Measurements from ENCODE around the gene CHST11.

Gene CHST11

GRCh38 chr12:104694161-104694560 lies 237.4 kb downstream of the CHST11 start:
- no peak overlapping the region for H3K4me3 ChIP-seq (ENCODE audit: low read length)
- DNase-seq (ENCODE audit: low read depth) = no peak
- TF ChIP-seq CTCF (conservative IDR thresholded peaks at IDR 0.05; ENCODE audit: low read depth, low read length) = no peak

- DNase-seq (ENCODE audit: low read depth) = no peak
- TF ChIP-seq CTCF (conservative IDR thresholded peaks at IDR 0.05; ENCODE audit: low read depth, low read length) = no peak
- H3K4me3 ChIP-seq (ENCODE audit: low read length) = no peak overlapping the region
These were observed 238.0 kb downstream of the CHST11 start for GRCh38 chr12:104694711-104695110.

GRCh38 chr12:104695453-104696148 lies 238.9 kb downstream of the CHST11 start:
- TF ChIP-seq CTCF (conservative IDR thresholded peaks at IDR 0.05; ENCODE audit: low read depth, low read length) = no peak

GRCh38 chr12:104697186-104697585 lies 240.4 kb downstream of the CHST11 start:
- H3K4me3 ChIP-seq (ENCODE audit: low read length) = no peak overlapping the region
- no peak for DNase-seq (ENCODE audit: low read depth)
- TF ChIP-seq CTCF (conservative IDR thresholded peaks at IDR 0.05; ENCODE audit: low read depth, low read length) = no peak

More at GRCh38 chr12:104695453-104696148, 238.9 kb downstream of the CHST11 start:
- H3K4me3 ChIP-seq (ENCODE audit: low read length) = no peak overlapping the region
- no peak for DNase-seq (ENCODE audit: low read depth)

- no peak overlapping the region for H3K4me3 ChIP-seq (ENCODE audit: low read length)
- TF ChIP-seq CTCF (conservative IDR thresholded peaks at IDR 0.05; ENCODE audit: low read depth, low read length) = no peak
- DNase-seq (ENCODE audit: low read depth) = no peak
These were observed 242.1 kb downstream of the CHST11 start for GRCh38 chr12:104698871-104699270.

GRCh38 chr12:104699489-104700190 lies 242.9 kb downstream of the CHST11 start:
- TF ChIP-seq CTCF (conservative IDR thresholded peaks at IDR 0.05; ENCODE audit: low read depth, low read length) = no peak
- DNase-seq (ENCODE audit: low read depth) = no peak
- no peak overlapping the region for H3K4me3 ChIP-seq (ENCODE audit: low read length)

- no peak for DNase-seq (ENCODE audit: low read depth)
- H3K4me3 ChIP-seq (ENCODE audit: low read length) = no peak overlapping the region
- no peak for TF ChIP-seq CTCF (conservative IDR thresholded peaks at IDR 0.05; ENCODE audit: low read depth, low read length)
These were observed 243.6 kb downstream of the CHST11 start for GRCh38 chr12:104700324-104700723.

Measured in retinal pigment epithelial cell (primary cell).